A549 (cell line): ENCODE measurements around the gene TCOF1. TPM values are rescaled to one million over a fixed set of nuclear protein-coding genes. Genes with fewer than 3 reads are reported as not detected.

ENCODE experiments used
- ATAC-seq, 2 experiments: fragments of 200-7000 bp in 1 of 2; fragments of >200 bp in 1 of 2; cut with Nextera tagmentation in 1 of 2; cut with Tn5 transposase in 1 of 2; 3 replicates each; pipeline versions ENCODE4 v1.8.0 to v1.9.1; 2018 to 2020; ENCODE audit warnings: mild to moderate bottlenecking in 1 of 2, moderate library complexity in 1 of 2
- CTCF ChIA-PET: fragments of 300-600 bp; sonication (Branson Sonifier 250); formaldehyde crosslinking; extraction: SDS; loops from one replicate; lab custom pipeline; 2021; ENCODE audit warnings: antibody characterized with exemption, inconsistent platforms; lab: Yijun Ruan, JAX
- POLR2A ChIA-PET: fragments of 350-600 bp; formaldehyde crosslinking; extraction: SDS; loops from one replicate; lab custom pipeline; 2021; ENCODE audit warnings: antibody characterized with exemption, inconsistent platforms; lab: Yijun Ruan, JAX
- DNase-seq, 2 experiments: peaks; one replicate each; pipeline versions ENCODE4 v3.0.0 to v3.0.0-alpha.2; 2011 to 2016; ENCODE audit warnings: low read depth in 1 of 2, low spot score in 1 of 2
- FAIRE-seq: peaks from 2 replicates; lab custom pipeline; 2011; peaks lifted over from hg19 to GRCh38; lab: Jason Lieb, UNC
- H3K27ac ChIP-seq, 2 experiments: fragments of >200 bp; sonication (Bioruptor Twin); formaldehyde crosslinking; 3 replicates each; pipeline ENCODE4 v1.5.1; 2016 to 2017
- H3K4me1 ChIP-seq: fragments of >200 bp; sonication (Bioruptor Twin); formaldehyde crosslinking; 3 replicates; pipeline ENCODE4 v1.6.1; 2016
- H3K4me2 ChIP-seq: fragments of >200 bp; sonication (Bioruptor Twin); formaldehyde crosslinking; 3 replicates; pipeline ENCODE4 v1.6.1; 2016
- H3K4me3 ChIP-seq: fragments of >200 bp; sonication (Bioruptor Twin); formaldehyde crosslinking; 3 replicates; pipeline ENCODE4 v1.5.1; 2016
- H3K9me3 ChIP-seq: fragments of >200 bp; sonication (Bioruptor Twin); formaldehyde crosslinking; 3 replicates; pipeline ENCODE4 v1.6.1; 2016
- CBX2 ChIP-seq: fragments of 200-600 bp; sonication (generic); IDR thresholded peaks from 2 replicates; pipeline ENCODE4 v1.6.1; 2016; ENCODE audit warnings: low read depth, mild to moderate bottlenecking, borderline replicate concordance
- CEBPB ChIP-seq, 2 experiments: fragments of >200 bp in 1 of 2; sonication (Bioruptor Twin) in 1 of 2; formaldehyde crosslinking in 1 of 2; IDR thresholded peaks; 2 replicates each; pipeline ENCODE4 v1.6.1; 2012 to 2016
- EHF ChIP-seq: fragments of 250-450 bp; sonication (Bioruptor Pico); IDR thresholded peaks from 2 replicates; pipeline ENCODE4 v1.5.0; 2020; ENCODE audit warnings: mild to moderate bottlenecking
- EP300 ChIP-seq, 2 experiments: fragments of >200 bp; sonication (Bioruptor Twin); formaldehyde crosslinking; IDR thresholded peaks; 2 replicates in 1 of 2; 3 replicates in 1 of 2; pipeline ENCODE4 v1.6.1; 2016 to 2017
- FOSL2 ChIP-seq, 2 experiments: fragments of 450-650 bp in 1 of 2; fragments of >200 bp in 1 of 2; sonication (Bioruptor Twin) in 1 of 2; formaldehyde crosslinking; IDR thresholded peaks; 2 replicates each; pipeline versions ENCODE4 v1.5.0 to v1.6.1; 2016 to 2020; ENCODE audit warnings: mild to moderate bottlenecking in 1 of 2, moderate library complexity in 1 of 2
- FOXS1 ChIP-seq: fragments of 250-450 bp; sonication (Bioruptor Pico); IDR thresholded peaks from 2 replicates; pipeline ENCODE4 v1.5.0; 2020; ENCODE audit warnings: mild to moderate bottlenecking, moderate library complexity
- GATA3 ChIP-seq: IDR thresholded peaks from 2 replicates; pipeline ENCODE4 v1.6.1; 2012; ENCODE audit warnings: borderline replicate concordance
- HOXB13 ChIP-seq: fragments of 250-450 bp; sonication (Bioruptor Pico); IDR thresholded peaks from 2 replicates; pipeline ENCODE4 v1.5.0; 2020; ENCODE audit warnings: low read depth, mild to moderate bottlenecking, moderate library complexity
- HOXB5 ChIP-seq: fragments of 250-450 bp; sonication (Bioruptor Pico); IDR thresholded peaks from 2 replicates; pipeline ENCODE4 v1.5.0; 2020; ENCODE audit warnings: mild to moderate bottlenecking, moderate library complexity
- JUN ChIP-seq, 2 experiments: fragments of >200 bp; sonication (Bioruptor Twin); formaldehyde crosslinking; IDR thresholded peaks; 2 replicates in 1 of 2; 3 replicates in 1 of 2; pipeline ENCODE4 v1.6.1; 2016 to 2017
- JUNB ChIP-seq: fragments of >200 bp; sonication (Bioruptor Twin); formaldehyde crosslinking; IDR thresholded peaks from 2 replicates; pipeline ENCODE4 v1.6.1; 2016
- MAFK ChIP-seq: fragments of 450-650 bp; IDR thresholded peaks from 2 replicates; pipeline ENCODE4 v1.6.1; 2014; ENCODE audit not compliant: partially characterized antibody
- MYC ChIP-seq: IDR thresholded peaks from 2 replicates; pipeline ENCODE4 v1.6.1; 2012; ENCODE audit warnings: mild to moderate bottlenecking, inconsistent platforms, low read length, improper control_type of control experiment, borderline replicate concordance
- POLR2A ChIP-seq: IDR thresholded peaks from 2 replicates; pipeline ENCODE4 v1.6.1; 2012; ENCODE audit warnings: mild to moderate bottlenecking, low read length
- RNF2 ChIP-seq: fragments of 200-600 bp; sonication (generic); IDR thresholded peaks from 2 replicates; pipeline ENCODE4 v1.6.1; 2016; ENCODE audit warnings: low read depth, mild to moderate bottlenecking, antibody characterized with exemption, moderate library complexity, borderline replicate concordance
- TP53 ChIP-seq: fragments of 250-450 bp; sonication (Bioruptor Pico); IDR thresholded peaks from 2 replicates; pipeline ENCODE4 v1.5.0; 2021; ENCODE audit warnings: mild to moderate bottlenecking, moderate library complexity
- ZC3H11A ChIP-seq: fragments of 450-650 bp; IDR thresholded peaks from 2 replicates; pipeline ENCODE4 v1.6.1; 2014; ENCODE audit warnings: antibody characterized with exemption, mild to moderate bottlenecking
- WGBS: methylation state at CpG from one replicate; pipeline ENCODE4 v1.1.6; 2017; ENCODE audit errors: missing lambda C conversion rate; 5-methylcytosine and 5-hydroxymethylcytosine counted together
- polyA plus RNA-seq, 4 experiments: library from polyadenylated mRNA; depleted of rRNA in 3 of 4; stranded (reverse); fragments of >200 nt; fragmentation: RNase III in 1 of 4; extraction: RNeasy Plus Mini Kit Qiagen cat#74134 plus additional on column Dnase treatment in 1 of 4; gene quantifications; 2 replicates in 3 of 4; 3 replicates in 1 of 4; pipeline ENCODE4 v1.2.3, GENCODE V29; 2011 to 2017
- TF ChIP-seq, protein P1 (sequence below): fragments of >200 bp; sonication (Bioruptor Twin); formaldehyde crosslinking; IDR thresholded peaks from 3 replicates; pipeline ENCODE4 v1.6.1; 2016
- TF ChIP-seq, protein P2 (sequence below): fragments of 250-450 bp; sonication (Bioruptor Pico); IDR thresholded peaks from 2 replicates; pipeline ENCODE4 v1.5.0; 2020; ENCODE audit warnings: low read depth, mild to moderate bottlenecking, moderate library complexity
- TF ChIP-seq, protein P3 (sequence below): fragments of 250-450 bp; sonication (Bioruptor Pico); IDR thresholded peaks from 2 replicates; pipeline ENCODE4 v1.5.0; 2021; ENCODE audit warnings: mild to moderate bottlenecking, moderate library complexity, borderline replicate concordance
- TF ChIP-seq, protein P4 (sequence below): fragments of >200 bp; sonication (Bioruptor Twin); formaldehyde crosslinking; IDR thresholded peaks from 3 replicates; pipeline ENCODE4 v1.5.1; 2016
- TF ChIP-seq, protein P5 (sequence below): IDR thresholded peaks from 2 replicates; pipeline ENCODE4 v1.6.1; 2012
- TF ChIP-seq, protein P6 (sequence below): fragments of 150-350 bp; IDR thresholded peaks from 2 replicates; pipeline ENCODE4 v1.6.1; 2014; ENCODE audit warnings: low read depth, mild to moderate bottlenecking, low read length
- TF ChIP-seq, protein P7 (sequence below): fragments of 450-650 bp; IDR thresholded peaks from 2 replicates; pipeline ENCODE4 v1.6.1; 2014; ENCODE audit warnings: antibody characterized with exemption
- TF ChIP-seq, protein P8 (sequence below): IDR thresholded peaks from 2 replicates; pipeline ENCODE4 v1.6.1; 2012; ENCODE audit warnings: low read depth, borderline replicate concordance

Gene TCOF1
- polyA plus RNA-seq, 2 of the 4 experiments (the other 2 are of a cell fraction): 17.5 to 47.1 TPM

DNA sequence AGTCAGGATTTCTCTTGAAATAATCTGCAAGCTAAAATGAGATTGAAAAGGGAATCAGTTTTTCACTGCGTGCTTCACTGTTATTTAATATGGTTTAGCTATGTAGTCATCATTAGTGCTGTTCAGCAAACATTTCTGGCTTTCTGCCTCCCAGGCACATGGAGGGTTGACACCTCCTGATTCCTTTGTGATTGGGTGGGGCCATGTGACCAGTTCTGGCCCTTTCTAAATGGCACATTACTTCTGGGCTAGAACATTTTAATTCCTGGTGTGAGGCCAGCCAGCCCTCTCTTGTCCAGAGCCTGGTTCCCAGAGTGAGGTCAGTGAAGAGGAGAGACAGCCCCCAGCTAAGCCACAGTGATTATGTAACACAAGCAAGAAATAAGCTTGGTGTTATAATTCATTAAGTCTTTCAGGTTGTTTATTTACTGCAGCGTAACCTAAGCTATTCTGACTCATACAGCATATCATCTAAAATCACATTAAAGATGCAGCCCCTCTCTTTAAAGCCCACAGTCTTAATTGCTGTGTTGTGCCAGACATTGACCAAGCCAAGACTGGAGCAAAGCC, 37.4 kb upstream of the TCOF1 start:
- Histone ChIP-seq H3K27ac (peak overlapping the region; percentile 91 to 97), H3K4me2 (peak overlapping the region; percentile 75), H3K4me3 (no peak overlapping the region), H3K4me1 (peaks cover 60% of the 10 kb centered on the region), H3K9me3 (no peaks in the 10 kb centered on the region)
- no peak for FAIRE-seq
- 3% methylated on average over 2 of the region's 2 CpGs for WGBS
- ChIA-PET POLR2A (no interaction called here), CTCF (interaction anchor here (0.7 to 3.2 kb wide), 12 partner anchors 8 to 674 kb away, joined by 3 to 15 read pairs (median 4); partner anchors contain the start of gene ARSI)
- ATAC-seq: peak; percentile 20 to 32; a peak in 5 of 6 replicates
- TF ChIP-seq FOSL2 (IDR thresholded peaks at IDR 0.05) (no peak), FOSL2 (CRISPR knock-in tag; IDR thresholded peaks at IDR 0.05) (peak; percentile 75), JUN (IDR thresholded peaks at IDR 0.05) (peak; percentile 44; a peak in 1 of 5 replicates), EP300 (IDR thresholded peaks at IDR 0.05) (peak in 1 of 2 experiments; percentile 23; a peak in 1 of 5 replicates), MYC (0 out of 2 replicates have a peak, but pooled peaks have one; percentile 35), CEBPB (IDR thresholded peaks at IDR 0.05) (peak in 1 of 2 experiments; percentile 87; a peak in 2 of 4 replicates), JUNB (peak; percentile 39; the same call in 1 of the 2 replicates), HOXB5 (CRISPR knock-in tag) (peak; percentile 48; the same call in 1 of the 2 replicates), GATA3 (peak; percentile 19; the same call in 1 of the 2 replicates), POLR2A (no peak), CBX2 (no peak), FOXS1 (no peak; the same call in 1 of the 2 replicates), EHF (CRISPR knock-in tag) (no peak), RNF2 (no peak), MAFK (peak; percentile 34), ZC3H11A (no peak), TP53 (CRISPR knock-in tag) (no peak), HOXB13 (CRISPR knock-in tag) (peak; percentile 43; the same call in 1 of the 2 replicates)
- TF ChIP-seq, protein P1, sequence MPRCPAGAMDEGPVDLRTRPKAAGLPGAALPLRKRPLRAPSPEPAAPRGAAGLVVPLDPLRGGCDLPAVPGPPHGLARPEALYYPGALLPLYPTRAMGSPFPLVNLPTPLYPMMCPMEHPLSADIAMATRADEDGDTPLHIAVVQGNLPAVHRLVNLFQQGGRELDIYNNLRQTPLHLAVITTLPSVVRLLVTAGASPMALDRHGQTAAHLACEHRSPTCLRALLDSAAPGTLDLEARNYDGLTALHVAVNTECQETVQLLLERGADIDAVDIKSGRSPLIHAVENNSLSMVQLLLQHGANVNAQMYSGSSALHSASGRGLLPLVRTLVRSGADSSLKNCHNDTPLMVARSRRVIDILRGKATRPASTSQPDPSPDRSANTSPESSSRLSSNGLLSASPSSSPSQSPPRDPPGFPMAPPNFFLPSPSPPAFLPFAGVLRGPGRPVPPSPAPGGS: no peak
- TF ChIP-seq, protein P2, sequence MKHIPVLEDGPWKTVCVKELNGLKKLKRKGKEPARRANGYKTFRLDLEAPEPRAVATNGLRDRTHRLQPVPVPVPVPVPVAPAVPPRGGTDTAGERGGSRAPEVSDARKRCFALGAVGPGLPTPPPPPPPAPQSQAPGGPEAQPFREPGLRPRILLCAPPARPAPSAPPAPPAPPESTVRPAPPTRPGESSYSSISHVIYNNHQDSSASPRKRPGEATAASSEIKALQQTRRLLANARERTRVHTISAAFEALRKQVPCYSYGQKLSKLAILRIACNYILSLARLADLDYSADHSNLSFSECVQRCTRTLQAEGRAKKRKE: peak; percentile 88; the same call in 1 of the 2 replicates
- TF ChIP-seq, protein P3, sequence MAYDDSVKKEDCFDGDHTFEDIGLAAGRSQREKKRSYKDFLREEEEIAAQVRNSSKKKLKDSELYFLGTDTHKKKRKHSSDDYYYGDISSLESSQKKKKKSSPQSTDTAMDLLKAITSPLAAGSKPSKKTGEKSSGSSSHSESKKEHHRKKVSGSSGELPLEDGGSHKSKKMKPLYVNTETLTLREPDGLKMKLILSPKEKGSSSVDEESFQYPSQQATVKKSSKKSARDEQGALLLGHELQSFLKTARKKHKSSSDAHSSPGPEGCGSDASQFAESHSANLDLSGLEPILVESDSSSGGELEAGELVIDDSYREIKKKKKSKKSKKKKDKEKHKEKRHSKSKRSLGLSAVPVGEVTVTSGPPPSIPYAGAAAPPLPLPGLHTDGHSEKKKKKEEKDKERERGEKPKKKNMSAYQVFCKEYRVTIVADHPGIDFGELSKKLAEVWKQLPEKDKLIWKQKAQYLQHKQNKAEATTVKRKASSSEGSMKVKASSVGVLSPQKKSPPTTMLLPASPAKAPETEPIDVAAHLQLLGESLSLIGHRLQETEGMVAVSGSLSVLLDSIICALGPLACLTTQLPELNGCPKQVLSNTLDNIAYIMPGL: no peak
- TF ChIP-seq, protein P4, sequence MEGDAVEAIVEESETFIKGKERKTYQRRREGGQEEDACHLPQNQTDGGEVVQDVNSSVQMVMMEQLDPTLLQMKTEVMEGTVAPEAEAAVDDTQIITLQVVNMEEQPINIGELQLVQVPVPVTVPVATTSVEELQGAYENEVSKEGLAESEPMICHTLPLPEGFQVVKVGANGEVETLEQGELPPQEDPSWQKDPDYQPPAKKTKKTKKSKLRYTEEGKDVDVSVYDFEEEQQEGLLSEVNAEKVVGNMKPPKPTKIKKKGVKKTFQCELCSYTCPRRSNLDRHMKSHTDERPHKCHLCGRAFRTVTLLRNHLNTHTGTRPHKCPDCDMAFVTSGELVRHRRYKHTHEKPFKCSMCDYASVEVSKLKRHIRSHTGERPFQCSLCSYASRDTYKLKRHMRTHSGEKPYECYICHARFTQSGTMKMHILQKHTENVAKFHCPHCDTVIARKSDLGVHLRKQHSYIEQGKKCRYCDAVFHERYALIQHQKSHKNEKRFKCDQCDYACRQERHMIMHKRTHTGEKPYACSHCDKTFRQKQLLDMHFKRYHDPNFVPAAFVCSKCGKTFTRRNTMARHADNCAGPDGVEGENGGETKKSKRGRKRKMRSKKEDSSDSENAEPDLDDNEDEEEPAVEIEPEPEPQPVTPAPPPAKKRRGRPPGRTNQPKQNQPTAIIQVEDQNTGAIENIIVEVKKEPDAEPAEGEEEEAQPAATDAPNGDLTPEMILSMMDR: no peak
- TF ChIP-seq, protein P5, sequence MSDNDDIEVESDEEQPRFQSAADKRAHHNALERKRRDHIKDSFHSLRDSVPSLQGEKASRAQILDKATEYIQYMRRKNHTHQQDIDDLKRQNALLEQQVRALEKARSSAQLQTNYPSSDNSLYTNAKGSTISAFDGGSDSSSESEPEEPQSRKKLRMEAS: peak; percentile 95
- TF ChIP-seq, protein P6, sequence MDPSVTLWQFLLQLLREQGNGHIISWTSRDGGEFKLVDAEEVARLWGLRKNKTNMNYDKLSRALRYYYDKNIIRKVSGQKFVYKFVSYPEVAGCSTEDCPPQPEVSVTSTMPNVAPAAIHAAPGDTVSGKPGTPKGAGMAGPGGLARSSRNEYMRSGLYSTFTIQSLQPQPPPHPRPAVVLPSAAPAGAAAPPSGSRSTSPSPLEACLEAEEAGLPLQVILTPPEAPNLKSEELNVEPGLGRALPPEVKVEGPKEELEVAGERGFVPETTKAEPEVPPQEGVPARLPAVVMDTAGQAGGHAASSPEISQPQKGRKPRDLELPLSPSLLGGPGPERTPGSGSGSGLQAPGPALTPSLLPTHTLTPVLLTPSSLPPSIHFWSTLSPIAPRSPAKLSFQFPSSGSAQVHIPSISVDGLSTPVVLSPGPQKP: no peak
- TF ChIP-seq, protein P7, sequence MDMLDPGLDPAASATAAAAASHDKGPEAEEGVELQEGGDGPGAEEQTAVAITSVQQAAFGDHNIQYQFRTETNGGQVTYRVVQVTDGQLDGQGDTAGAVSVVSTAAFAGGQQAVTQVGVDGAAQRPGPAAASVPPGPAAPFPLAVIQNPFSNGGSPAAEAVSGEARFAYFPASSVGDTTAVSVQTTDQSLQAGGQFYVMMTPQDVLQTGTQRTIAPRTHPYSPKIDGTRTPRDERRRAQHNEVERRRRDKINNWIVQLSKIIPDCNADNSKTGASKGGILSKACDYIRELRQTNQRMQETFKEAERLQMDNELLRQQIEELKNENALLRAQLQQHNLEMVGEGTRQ: peak; percentile 82
- TF ChIP-seq, protein P8, sequence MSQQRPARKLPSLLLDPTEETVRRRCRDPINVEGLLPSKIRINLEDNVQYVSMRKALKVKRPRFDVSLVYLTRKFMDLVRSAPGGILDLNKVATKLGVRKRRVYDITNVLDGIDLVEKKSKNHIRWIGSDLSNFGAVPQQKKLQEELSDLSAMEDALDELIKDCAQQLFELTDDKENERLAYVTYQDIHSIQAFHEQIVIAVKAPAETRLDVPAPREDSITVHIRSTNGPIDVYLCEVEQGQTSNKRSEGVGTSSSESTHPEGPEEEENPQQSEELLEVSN: peak; percentile 83
- peak; percentile 50 to 68 for DNase-seq
